ENCODE results near the gene ANO6. TPM values are rescaled to one million over a fixed set of nuclear protein-coding genes. Genes with fewer than 3 reads are reported as not detected.

ANO6 gene
- total RNA-seq, 1 donor from 2014 or later = 57.6 TPM

GRCh38 chr12:45192707-45193106, 23.2 kb upstream of the ANO6 start:
- no peak for TF ChIP-seq CTCF (conservative IDR thresholded peaks at IDR 0.05; ENCODE audit: low read depth, low read length)
- no peak overlapping the region for H3K4me3 ChIP-seq (ENCODE audit: low read depth, low read length)
- DNase-seq (ENCODE audit: low read depth) = no peak

- no peak for DNase-seq (ENCODE audit: low read depth)
- H3K4me3 ChIP-seq (ENCODE audit: low read depth, low read length) = no peak overlapping the region
- TF ChIP-seq CTCF (conservative IDR thresholded peaks at IDR 0.05; ENCODE audit: low read depth, low read length) = no peak
These were observed 15.3 kb upstream of the ANO6 start for GRCh38 chr12:45200491-45201043.

- no peak for TF ChIP-seq CTCF (conservative IDR thresholded peaks at IDR 0.05; ENCODE audit: low read depth, low read length)
- no peak overlapping the region for H3K4me3 ChIP-seq (ENCODE audit: low read depth, low read length)
- no peak for DNase-seq (ENCODE audit: low read depth)
These were observed 12.1 kb upstream of the ANO6 start for GRCh38 chr12:45203767-45204166.

GRCh38 chr12:45204757-45205156, 11.1 kb upstream of the ANO6 start:
- no peak for DNase-seq (ENCODE audit: low read depth)
- TF ChIP-seq CTCF (conservative IDR thresholded peaks at IDR 0.05; ENCODE audit: low read depth, low read length) = no peak
- H3K4me3 ChIP-seq (ENCODE audit: low read depth, low read length) = no peak overlapping the region

- no peak for DNase-seq (ENCODE audit: low read depth)
- no peak overlapping the region for H3K4me3 ChIP-seq (ENCODE audit: low read depth, low read length)
- TF ChIP-seq CTCF (conservative IDR thresholded peaks at IDR 0.05; ENCODE audit: low read depth, low read length) = no peak
These were observed 10.6 kb upstream of the ANO6 start for GRCh38 chr12:45205165-45205825.

GRCh38 chr12:45208604-45209487, 7.0 kb upstream of the ANO6 start:
- no peak for DNase-seq (ENCODE audit: low read depth)
- no peak overlapping the region for H3K4me3 ChIP-seq (ENCODE audit: low read depth, low read length)

More at GRCh38 chr12:45208604-45209487, 7.0 kb upstream of the ANO6 start:
- no peak for TF ChIP-seq CTCF (conservative IDR thresholded peaks at IDR 0.05; ENCODE audit: low read depth, low read length)
